Ishikawa (cell line): ENCODE results near the gene KDM5B.

Experiments used
- CEBPB ChIP-seq: IDR thresholded peaks from 2 replicates; pipeline ENCODE4 v1.6.1; 2012
- CREB1 ChIP-seq: IDR thresholded peaks from 2 replicates; pipeline ENCODE4 v1.6.1; 2012; ENCODE audit warnings: low read depth
- EGR1 ChIP-seq: IDR thresholded peaks from 2 replicates; pipeline ENCODE4 v1.6.1; 2012
- EP300 ChIP-seq: IDR thresholded peaks from 2 replicates; pipeline ENCODE4 v1.6.1; 2012; ENCODE audit warnings: borderline replicate concordance
- FOXM1 ChIP-seq: IDR thresholded peaks from 2 replicates; pipeline ENCODE4 v1.6.1; 2012; ENCODE audit warnings: low read depth, borderline replicate concordance
- MAX ChIP-seq: IDR thresholded peaks from 2 replicates; pipeline ENCODE4 v1.6.1; 2012
- NFIC ChIP-seq: IDR thresholded peaks from 2 replicates; pipeline ENCODE4 v1.6.1; 2012
- RAD21 ChIP-seq: IDR thresholded peaks from 2 replicates; pipeline ENCODE4 v1.6.1; 2012; ENCODE audit warnings: low read depth
- REST ChIP-seq: IDR thresholded peaks from 2 replicates; pipeline ENCODE4 v1.6.1; 2012; ENCODE audit warnings: low read depth, mild to moderate bottlenecking
- TAF1 ChIP-seq: IDR thresholded peaks from 2 replicates; pipeline ENCODE4 v1.6.1; 2012; ENCODE audit warnings: low read depth, mild to moderate bottlenecking
- TCF12 ChIP-seq: IDR thresholded peaks from 2 replicates; pipeline ENCODE4 v1.6.1; 2012; ENCODE audit warnings: low read depth
- TEAD4 ChIP-seq: IDR thresholded peaks from 2 replicates; pipeline ENCODE4 v1.6.1; 2012
- USF1 ChIP-seq: IDR thresholded peaks from 2 replicates; pipeline ENCODE4 v1.6.1; 2012
- YY1 ChIP-seq: IDR thresholded peaks from 2 replicates; pipeline ENCODE4 v1.6.1; 2012; ENCODE audit warnings: low read depth
- ZBTB7A ChIP-seq: IDR thresholded peaks from 2 replicates; pipeline ENCODE4 v1.6.1; 2012; ENCODE audit warnings: low read depth

Gene KDM5B

GRCh38 chr1:202831906-202832305 is 23.7 kb upstream of the KDM5B start:
- TF ChIP-seq NFIC (no peak), TAF1 (no peak), ZBTB7A (no peak), YY1 (no peak), MAX (no peak), TCF12 (no peak), RAD21 (no peak), EGR1 (no peak)

GRCh38 chr1:202825748-202826147 is 17.5 kb upstream of the KDM5B start:
- TF ChIP-seq CEBPB (no peak), MAX (no peak), RAD21 (no peak), TCF12 (no peak), ZBTB7A (no peak), NFIC (no peak), TEAD4 (no peak), TAF1 (no peak), EP300 (no peak), FOXM1 (no peak), YY1 (no peak), EGR1 (no peak), CREB1 (no peak), USF1 (no peak), REST (no peak)

- no peak for TF ChIP-seq TCF12
- TF ChIP-seq CEBPB = no peak
- no peak for TF ChIP-seq EP300
- TF ChIP-seq FOXM1 = no peak
- no peak for TF ChIP-seq YY1
- no peak for TF ChIP-seq CREB1
- no peak for TF ChIP-seq ZBTB7A
- TF ChIP-seq USF1 = no peak
- TF ChIP-seq REST = no peak
- no peak for TF ChIP-seq EGR1
- TF ChIP-seq TEAD4 = no peak
- no peak for TF ChIP-seq NFIC
- TF ChIP-seq RAD21 = no peak
- TF ChIP-seq MAX = no peak
- TF ChIP-seq TAF1 = no peak
Measured at GRCh38 chr1:202821467-202821866, 13.2 kb upstream of the KDM5B start.

GRCh38 chr1:202818819-202819218 is 10.6 kb upstream of the KDM5B start:
- no peak for TF ChIP-seq TCF12

GRCh38 chr1:202815120-202815519 is 6.9 kb upstream of the KDM5B start:
- TF ChIP-seq NFIC (no peak), EGR1 (no peak), REST (no peak), EP300 (no peak), MAX (no peak), USF1 (no peak), CREB1 (no peak), TCF12 (no peak), RAD21 (no peak), TEAD4 (no peak), ZBTB7A (no peak), CEBPB (no peak), YY1 (no peak), TAF1 (no peak), FOXM1 (no peak)
